Mesodermal cell (in vitro differentiated cells): ENCODE data around the gene REM2.

Experiments
- H3K27ac ChIP-seq: 2 replicates; pipeline ENCODE4 v1.7.0; 2013; ENCODE audit warnings: mild to moderate bottlenecking, low read depth, low read length, moderate library complexity; ENCODE audit not compliant: severe bottlenecking
- H3K36me3 ChIP-seq: 2 replicates; pipeline ENCODE4 v1.7.1; 2013; ENCODE audit warnings: mild to moderate bottlenecking, low read length, moderate library complexity; ENCODE audit not compliant: control insufficient read depth, insufficient read depth
- H3K4me1 ChIP-seq: one replicate; pipeline ENCODE4 v1.7.1; 2013; ENCODE audit warnings: mild to moderate bottlenecking, low read length; ENCODE audit not compliant: insufficient read depth, control insufficient read depth, poor library complexity, severe bottlenecking
- H3K4me3 ChIP-seq: 2 replicates; pipeline ENCODE4 v1.7.0; 2013; ENCODE audit warnings: low read length, control low read depth, mild to moderate bottlenecking; ENCODE audit not compliant: insufficient read depth, poor library complexity, severe bottlenecking; ENCODE audit errors: extremely low read depth
- H3K9me3 ChIP-seq: 2 replicates; pipeline ENCODE4 v1.7.1; 2013; ENCODE audit warnings: mild to moderate bottlenecking, low read length, moderate library complexity; ENCODE audit not compliant: control insufficient read depth
- WGBS, 2 experiments: methylation state at CpG; one replicate each; pipeline ENCODE4 v1.1.5; 2013; ENCODE audit warnings: missing lambda C conversion rate in 2 of 2; ENCODE audit not compliant: insufficient coverage in 2 of 2; 5-methylcytosine and 5-hydroxymethylcytosine counted together

REM2 gene

DNA sequence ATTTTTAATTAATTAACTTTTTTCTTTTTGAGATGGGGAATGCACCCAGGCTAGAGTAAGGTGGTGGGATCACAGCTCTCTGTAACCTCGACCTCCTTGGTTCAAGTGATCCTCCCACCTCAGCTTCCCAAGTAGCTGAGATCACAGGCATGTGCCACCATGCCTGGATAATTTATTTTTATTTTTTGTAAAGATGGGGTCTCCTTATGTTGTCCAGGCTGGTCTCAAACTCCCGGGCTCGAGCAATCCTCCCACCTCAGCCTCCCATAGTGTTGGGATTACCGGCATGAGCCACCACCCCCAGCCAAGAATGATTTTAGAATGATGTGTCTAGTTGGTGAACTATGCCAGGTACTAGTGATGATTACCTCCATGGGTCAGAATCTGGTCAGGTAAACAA lies 18.0 kb upstream of the REM2 start:
- WGBS, 2 experiments: 80% methylated on average over 1 of the region's 4 CpGs; no CpG with 5 or more reads in 1 of the 2 experiments
- Histone ChIP-seq H3K4me3 (no peak overlapping the region), H3K27ac (no peak overlapping the region), H3K36me3 (no peaks in the 10 kb centered on the region), H3K4me1 (no peaks in the 10 kb centered on the region), H3K9me3 (no peaks in the 10 kb centered on the region)

DNA sequence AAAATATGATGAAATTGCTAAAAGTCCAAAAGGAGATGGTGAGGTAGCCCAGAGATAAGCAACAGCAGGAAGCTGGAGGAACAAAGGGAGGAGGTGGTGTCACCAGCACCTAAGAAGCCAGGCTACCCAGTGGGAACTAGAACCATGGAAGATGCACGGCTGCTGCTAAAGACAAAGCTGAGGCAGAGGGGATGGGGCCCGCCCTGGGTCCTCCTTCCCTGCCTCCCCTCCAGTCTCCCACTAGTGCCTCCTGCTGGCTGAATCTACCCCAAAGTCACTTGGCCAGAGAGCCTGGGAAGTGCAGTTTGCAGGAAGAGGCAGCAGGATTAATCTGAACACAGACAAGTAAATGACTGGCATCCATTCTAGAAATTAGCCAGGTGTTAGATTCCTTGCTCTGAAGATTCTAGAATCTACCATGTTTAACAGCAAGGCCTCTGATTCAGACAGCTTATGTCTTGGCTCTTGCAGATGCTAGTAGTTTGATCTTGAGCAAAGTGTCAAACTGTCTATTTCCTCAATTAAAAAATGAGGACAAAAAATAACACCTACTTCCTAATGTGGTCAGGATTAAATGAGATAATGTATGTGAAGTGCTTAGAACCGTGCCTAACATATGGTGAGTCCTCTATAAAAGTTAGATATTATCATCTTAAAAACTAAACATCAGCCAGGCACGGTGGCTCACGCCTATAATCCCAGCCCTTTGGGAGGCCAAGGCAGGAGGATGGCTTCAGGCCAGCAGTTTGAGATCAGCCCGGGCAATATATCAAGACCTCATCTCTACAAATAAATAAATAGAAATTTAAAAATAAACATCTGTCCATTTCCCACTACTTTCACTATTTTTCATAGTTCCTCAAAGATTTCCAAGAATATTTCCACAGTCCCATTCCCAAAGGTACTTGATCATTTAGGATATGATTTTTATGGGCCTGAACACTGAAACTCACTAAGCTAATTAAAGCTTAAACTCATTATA lies 17.3 kb upstream of the REM2 start:
- H3K36me3 ChIP-seq: no peaks in the 10 kb centered on the region
- H3K4me3 ChIP-seq: no peak overlapping the region
- WGBS, 2 experiments: 38 to 45% methylated on average over 1 to 2 of the region's 6 CpGs
- no peaks in the 10 kb centered on the region for H3K4me1 ChIP-seq
- no peak overlapping the region for H3K27ac ChIP-seq
- no peaks in the 10 kb centered on the region for H3K9me3 ChIP-seq

DNA sequence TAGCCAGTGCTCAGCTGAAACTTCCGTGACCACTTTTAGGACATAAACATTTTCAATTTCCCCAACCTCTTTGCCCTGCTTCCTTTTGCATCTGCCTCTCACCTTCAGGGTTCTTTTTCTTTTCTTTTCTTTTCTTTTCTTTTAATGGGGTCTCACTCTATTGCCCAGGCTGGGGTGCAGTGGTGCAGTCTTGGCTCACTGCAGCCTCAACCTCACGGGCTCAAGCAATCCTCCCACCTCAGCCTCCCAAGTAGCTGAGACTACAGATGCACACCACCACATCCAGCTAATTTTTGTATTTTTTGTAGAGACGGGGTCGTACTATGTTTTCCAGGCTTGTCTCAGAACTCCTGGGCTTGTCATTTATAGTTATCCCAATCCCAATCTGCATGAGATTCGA lies 16.1 kb upstream of the REM2 start:
- no peaks in the 10 kb centered on the region for H3K4me1 ChIP-seq
- H3K4me3 ChIP-seq: no peak overlapping the region
- no peaks in the 10 kb centered on the region for H3K36me3 ChIP-seq
- 98 to 100% methylated on average over 3 to 5 of the region's 5 CpGs for WGBS, 2 experiments
- H3K9me3 ChIP-seq: no peaks in the 10 kb centered on the region
- H3K27ac ChIP-seq: no peak overlapping the region

DNA sequence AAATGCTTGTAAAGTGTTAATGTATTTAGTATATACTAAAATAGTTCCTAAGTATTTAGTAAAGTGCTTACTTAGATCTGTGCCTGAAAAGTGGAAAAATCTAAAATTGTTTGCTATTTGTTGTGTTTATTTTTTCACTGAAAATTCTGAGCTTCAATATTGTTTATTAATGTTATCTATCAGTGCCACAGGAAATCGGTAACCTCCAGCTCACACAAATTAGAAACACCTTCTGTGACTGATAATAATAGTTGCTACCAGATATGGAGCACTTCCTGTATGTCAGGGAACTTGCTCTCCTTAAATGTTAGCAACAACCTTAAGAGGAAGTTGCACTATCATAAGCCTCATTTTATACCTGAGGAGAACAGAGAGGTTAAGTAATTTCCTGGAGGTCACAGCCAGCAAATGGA lies 12.2 kb upstream of the REM2 start:
- peak overlapping the region; percentile 90 for H3K4me3 ChIP-seq
- H3K27ac ChIP-seq: peak overlapping the region; percentile 86
- H3K4me1 ChIP-seq: no peaks in the 10 kb centered on the region
- H3K9me3 ChIP-seq: no peaks in the 10 kb centered on the region
- peaks cover 28% of the 10 kb centered on the region for H3K36me3 ChIP-seq
- WGBS, 2 experiments: no CpG with 5 or more reads among the region's 1 CpG

DNA sequence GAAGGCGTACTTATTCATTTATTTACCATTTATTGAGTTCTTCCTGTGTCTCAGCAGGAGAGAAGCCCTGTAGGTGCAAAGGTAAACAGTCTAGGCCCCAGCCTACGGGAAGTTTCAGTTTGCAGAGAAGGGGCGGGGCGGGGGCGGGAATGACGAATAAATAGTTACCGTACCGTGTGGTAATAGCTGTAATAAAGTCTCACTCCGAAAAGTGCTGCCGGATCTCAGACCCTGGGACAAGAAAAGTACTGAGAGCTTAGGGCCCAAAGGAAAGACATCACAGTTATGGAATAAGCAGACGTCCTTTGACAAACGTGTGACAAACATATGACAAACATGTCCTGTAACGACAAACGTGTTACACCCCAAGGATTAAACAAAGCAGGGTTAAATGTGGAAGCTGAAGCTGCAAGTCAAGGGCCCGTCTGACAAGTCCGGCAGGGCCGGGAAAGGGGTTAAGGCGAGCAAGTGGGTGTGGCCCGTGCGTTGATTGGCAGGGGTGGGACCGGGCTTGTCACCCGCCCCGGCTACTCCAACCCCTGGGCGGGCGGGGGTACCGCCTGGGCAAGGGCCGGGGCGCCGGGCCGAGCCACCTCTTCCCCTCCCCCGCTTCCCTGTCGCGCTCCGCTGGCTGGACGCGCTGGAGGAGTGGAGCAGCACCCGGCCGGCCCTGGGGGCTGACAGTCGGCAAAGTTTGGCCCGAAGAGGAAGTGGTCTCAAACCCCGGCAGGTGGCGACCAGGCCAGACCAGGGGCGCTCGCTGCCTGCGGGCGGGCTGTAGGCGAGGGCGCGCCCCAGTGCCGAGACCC lies 11.6 kb upstream of the REM2 start, which contains the start of gene LRP10:
Gene LRP10, plus strand, starts transcription at position 517 of the 809 bp plus-strand sequence. CDS start 564 bp downstream, outside the sequence.
- H3K27ac ChIP-seq: peak within 1 kb of the TSS; percentile 86
- no peaks in the 10 kb centered on the region for H3K9me3 ChIP-seq
- H3K4me1 ChIP-seq: no peaks in the 10 kb centered on the region
- peak within 1 kb of the TSS; percentile 90 for H3K4me3 ChIP-seq
- H3K36me3 ChIP-seq: peaks cover 34% of the 10 kb centered on the region
- WGBS, 2 experiments: 0% methylated on average over 38 to 42 of the region's 50 CpGs

DNA sequence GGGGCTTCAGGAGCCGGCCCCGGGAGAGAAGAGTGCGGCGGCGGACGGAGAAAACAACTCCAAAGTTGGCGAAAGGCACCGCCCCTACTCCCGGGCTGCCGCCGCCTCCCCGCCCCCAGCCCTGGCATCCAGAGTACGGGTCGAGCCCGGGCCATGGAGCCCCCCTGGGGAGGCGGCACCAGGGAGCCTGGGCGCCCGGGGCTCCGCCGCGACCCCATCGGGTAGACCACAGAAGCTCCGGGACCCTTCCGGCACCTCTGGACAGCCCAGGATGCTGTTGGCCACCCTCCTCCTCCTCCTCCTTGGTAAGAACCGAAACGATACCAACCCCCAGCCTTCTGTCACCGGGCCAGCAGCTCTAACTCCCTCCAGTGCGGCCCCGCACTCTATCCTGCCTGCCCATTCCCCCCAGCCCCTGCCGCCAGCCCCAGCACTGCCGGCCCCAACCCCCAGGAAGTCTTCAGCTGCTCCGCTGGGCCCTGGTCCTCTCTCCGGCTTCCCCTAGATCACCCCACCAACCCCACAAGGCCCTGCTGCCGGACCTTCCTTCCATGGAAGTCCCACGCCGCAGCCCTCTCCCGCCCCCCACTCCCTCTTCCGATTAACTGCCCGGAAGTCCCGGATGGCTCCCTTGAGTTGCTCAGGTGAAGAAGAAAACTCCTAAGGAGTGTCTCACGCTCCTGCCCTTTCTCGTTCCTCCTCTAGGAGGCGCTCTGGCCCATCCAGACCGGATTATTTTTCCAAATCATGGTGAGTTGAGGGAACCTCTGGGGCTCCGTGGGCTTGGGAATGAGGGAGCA lies 10.8 kb upstream of the REM2 start:
- Histone ChIP-seq H3K4me1 (no peaks in the 10 kb centered on the region), H3K4me3 (peak overlapping the region; percentile 90), H3K9me3 (no peaks in the 10 kb centered on the region), H3K27ac (peak overlapping the region; percentile 86), H3K36me3 (peaks cover 39% of the 10 kb centered on the region)
- 0% methylated on average over 32 to 39 of the region's 45 CpGs for WGBS, 2 experiments

DNA sequence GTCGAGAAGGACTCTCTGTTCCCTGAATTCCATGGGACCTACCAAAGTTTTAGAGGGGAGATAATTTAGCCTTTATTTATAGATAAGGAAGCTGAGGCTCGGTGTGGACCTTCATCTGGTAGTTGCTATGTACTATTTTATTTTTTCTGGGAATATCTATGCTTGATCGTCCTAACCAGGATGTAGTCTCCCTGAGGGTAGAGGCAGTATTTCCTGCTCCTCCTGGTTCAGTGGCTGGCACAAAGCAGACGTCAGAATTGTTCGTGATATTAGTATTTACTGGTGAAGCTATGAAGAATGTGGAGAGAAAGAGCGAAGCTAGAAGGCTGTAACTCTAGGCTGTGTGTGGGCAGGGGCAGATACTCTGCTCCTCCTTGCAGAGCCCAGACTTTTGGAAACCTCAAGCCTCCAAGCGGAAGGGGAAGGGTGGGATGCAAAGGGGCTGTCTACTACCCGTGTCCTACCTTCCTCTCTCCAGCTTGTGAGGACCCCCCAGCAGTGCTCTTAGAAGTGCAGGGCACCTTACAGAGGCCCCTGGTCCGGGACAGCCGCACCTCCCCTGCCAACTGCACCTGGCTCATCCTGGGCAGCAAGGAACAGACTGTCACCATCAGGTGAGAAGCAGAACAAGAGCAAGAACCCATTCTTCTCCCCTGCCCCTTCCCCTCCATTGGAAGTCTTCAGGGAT lies 10.0 kb upstream of the REM2 start:
- 70 to 71% methylated on average over 7 to 10 of the region's 10 CpGs for whole genome bisulfite sequencing, 2 experiments
- no peaks in the 10 kb centered on the region for H3K9me3 ChIP-seq
- peaks cover 46% of the 10 kb centered on the region for H3K36me3 ChIP-seq
- peak overlapping the region; percentile 86 for H3K27ac ChIP-seq
- no peaks in the 10 kb centered on the region for H3K4me1 ChIP-seq
- peak overlapping the region; percentile 90 for H3K4me3 ChIP-seq

DNA sequence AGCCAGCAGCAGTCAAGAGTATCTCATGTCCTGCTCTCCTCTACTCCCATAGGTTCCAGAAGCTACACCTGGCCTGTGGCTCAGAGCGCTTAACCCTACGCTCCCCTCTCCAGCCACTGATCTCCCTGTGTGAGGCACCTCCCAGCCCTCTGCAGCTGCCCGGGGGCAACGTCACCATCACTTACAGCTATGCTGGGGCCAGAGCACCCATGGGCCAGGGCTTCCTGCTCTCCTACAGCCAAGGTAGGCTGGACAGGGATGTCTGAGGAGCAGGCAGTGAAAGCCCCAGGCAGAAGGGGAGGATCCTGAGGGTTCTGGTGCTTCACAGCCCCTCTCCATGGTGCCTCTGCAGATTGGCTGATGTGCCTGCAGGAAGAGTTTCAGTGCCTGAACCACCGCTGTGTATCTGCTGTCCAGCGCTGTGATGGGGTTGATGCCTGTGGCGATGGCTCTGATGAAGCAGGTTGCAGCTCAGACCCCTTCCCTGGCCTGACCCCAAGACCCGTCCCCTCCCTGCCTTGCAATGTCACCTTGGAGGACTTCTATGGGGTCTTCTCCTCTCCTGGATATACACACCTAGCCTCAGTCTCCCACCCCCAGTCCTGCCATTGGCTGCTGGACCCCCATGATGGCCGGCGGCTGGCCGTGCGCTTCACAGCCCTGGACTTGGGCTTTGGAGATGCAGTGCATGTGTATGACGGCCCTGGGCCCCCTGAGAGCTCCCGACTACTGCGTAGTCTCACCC lies 7.8 kb upstream of the REM2 start:
- Histone ChIP-seq H3K9me3 (no peaks in the 10 kb centered on the region), H3K27ac (no peak overlapping the region), H3K4me3 (no peak overlapping the region), H3K36me3 (peaks cover 52% of the 10 kb centered on the region), H3K4me1 (no peaks in the 10 kb centered on the region)
- WGBS, 2 experiments: 98% methylated on average over 12 to 13 of the region's 15 CpGs

DNA sequence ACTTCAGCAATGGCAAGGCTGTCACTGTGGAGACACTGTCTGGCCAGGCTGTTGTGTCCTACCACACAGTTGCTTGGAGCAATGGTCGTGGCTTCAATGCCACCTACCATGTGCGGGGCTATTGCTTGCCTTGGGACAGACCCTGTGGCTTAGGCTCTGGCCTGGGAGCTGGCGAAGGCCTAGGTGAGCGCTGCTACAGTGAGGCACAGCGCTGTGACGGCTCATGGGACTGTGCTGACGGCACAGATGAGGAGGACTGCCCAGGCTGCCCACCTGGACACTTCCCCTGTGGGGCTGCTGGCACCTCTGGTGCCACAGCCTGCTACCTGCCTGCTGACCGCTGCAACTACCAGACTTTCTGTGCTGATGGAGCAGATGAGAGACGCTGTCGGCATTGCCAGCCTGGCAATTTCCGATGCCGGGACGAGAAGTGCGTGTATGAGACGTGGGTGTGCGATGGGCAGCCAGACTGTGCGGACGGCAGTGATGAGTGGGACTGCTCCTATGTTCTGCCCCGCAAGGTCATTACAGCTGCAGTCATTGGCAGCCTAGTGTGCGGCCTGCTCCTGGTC lies 7.2 kb upstream of the REM2 start:
- H3K9me3 ChIP-seq: no peaks in the 10 kb centered on the region
- H3K36me3 ChIP-seq: peaks cover 52% of the 10 kb centered on the region
- WGBS, 2 experiments: 98 to 99% methylated on average over 19 to 20 of the region's 20 CpGs
- no peak overlapping the region for H3K4me3 ChIP-seq
- H3K27ac ChIP-seq: no peak overlapping the region
- H3K4me1 ChIP-seq: no peaks in the 10 kb centered on the region
